NK-92 (cell line): ENCODE results near the gene ZNF587.
"Not testable (repeated sequence)": the region's sequence is repeated elsewhere in the genome, so short reads cannot be mapped to it uniquely, and the experiment has no call there.

Experiments used
- DNase-seq: peaks from one replicate; lab custom pipeline; 2025; ENCODE audit not compliant: unreplicated experiment; lab: John Stamatoyannopoulos, UW

The ZNF587 gene

GRCh38 chr19:57849666-57850473, at the start of gene ZNF587:
TSS of gene ZNF587 (plus strand) at chr19:57849859. CDS start at chr19:57850039, 180 bp downstream.
- not testable (repeated sequence) for DNase-seq

- no peak for DNase-seq
Observed at GRCh38 chr19:57800696-57801095, 49.0 kb upstream of the ZNF587 start.

- no peak for DNase-seq
Observed at GRCh38 chr19:57802269-57802668, 47.4 kb upstream of the ZNF587 start.

- no peak for DNase-seq
Observed at GRCh38 chr19:57803265-57803593, 46.4 kb upstream of the ZNF587 start.

GRCh38 chr19:57803594-57804325, 45.9 kb upstream of the ZNF587 start:
- no peak for DNase-seq

GRCh38 chr19:57807541-57807940, 42.1 kb upstream of the ZNF587 start:
- no peak for DNase-seq

GRCh38 chr19:57810410-57811295, 39.0 kb upstream of the ZNF587 start:
- not testable (repeated sequence) for DNase-seq

- DNase-seq, result no peak
Observed at GRCh38 chr19:57812226-57812625, 37.4 kb upstream of the ZNF587 start.

- not testable (repeated sequence) for DNase-seq
Observed at GRCh38 chr19:57812975-57813820, 36.5 kb upstream of the ZNF587 start.

- DNase-seq, result no peak
Observed at GRCh38 chr19:57813919-57814504, 35.6 kb upstream of the ZNF587 start.

- no peak for DNase-seq
Observed at GRCh38 chr19:57814505-57815246, 35.0 kb upstream of the ZNF587 start, which contains the start of gene ZNF552. TSS of gene ZNF552 (minus strand) at chr19:57814913. CDS start at chr19:57814743, 170 bp downstream.

GRCh38 chr19:57815247-57816075, 34.2 kb upstream of the ZNF587 start:
- DNase-seq, result no peak

GRCh38 chr19:57816652-57817051, 33.0 kb upstream of the ZNF587 start:
- DNase-seq, result no peak

- DNase-seq, result no peak
Observed at GRCh38 chr19:57817976-57818375, 31.7 kb upstream of the ZNF587 start.

GRCh38 chr19:57818378-57818777, 31.3 kb upstream of the ZNF587 start:
- DNase-seq, result no peak

- DNase-seq, result no peak
Observed at GRCh38 chr19:57819475-57820148, 30.0 kb upstream of the ZNF587 start.

GRCh38 chr19:57820599-57820998, 29.1 kb upstream of the ZNF587 start:
- no peak for DNase-seq

GRCh38 chr19:57821095-57821494, 28.6 kb upstream of the ZNF587 start:
- not testable (repeated sequence) for DNase-seq
